H1 (cell line): Measurements from ENCODE around the gene MYL3. TPM values are rescaled to one million over a fixed set of nuclear protein-coding genes. Genes with fewer than 3 reads are reported as not detected.

ENCODE experiments used
- CTCF ChIA-PET: fragments of 300-600 bp; sonication (Branson Sonifier 250); formaldehyde crosslinking; loops from one replicate; lab custom pipeline; 2021; ENCODE audit not compliant: partially characterized antibody; lab: Charles Lee
- POLR2A ChIA-PET: fragments of 300-600 bp; sonication (Branson Sonifier 250); formaldehyde crosslinking; loops from one replicate; lab custom pipeline; 2021; ENCODE audit warnings: inconsistent platforms; ENCODE audit not compliant: partially characterized antibody; lab: Charles Lee
- DNase-seq, 2 experiments: peaks; one replicate each; pipeline versions ENCODE4 v3.0.0 to v3.0.0-alpha.2; 2010 to 2022; ENCODE audit warnings: low spot score in 2 of 2, low read depth in 1 of 2, mixed read lengths in 1 of 2
- FAIRE-seq: peaks from 2 replicates; lab custom pipeline; 2011; peaks lifted over from hg19 to GRCh38; lab: Jason Lieb, UNC
- H2AFZ ChIP-seq: 2 replicates; pipeline ENCODE4 v1.8.1; 2012; ENCODE audit warnings: low read length, inconsistent platforms
- H2AK5ac ChIP-seq: 2 replicates; pipeline ENCODE4 v1.6.1; 2013; ENCODE audit warnings: low read depth, low read length
- H2BK120ac ChIP-seq: replicated peaks from 2 replicates; pipeline ENCODE3; 2013; ENCODE audit warnings: low read depth, low read length, inconsistent platforms
- H2BK12ac ChIP-seq: 2 replicates; pipeline ENCODE4 v1.6.1; 2013; ENCODE audit warnings: low read depth, low read length
- H2BK15ac ChIP-seq: 2 replicates; pipeline ENCODE4 v1.6.1; 2013; ENCODE audit warnings: low read length
- H2BK20ac ChIP-seq: 2 replicates; pipeline ENCODE4 v1.6.1; 2013; ENCODE audit warnings: low read length
- H2BK5ac ChIP-seq: 2 replicates; pipeline ENCODE4 v1.6.1; 2013; ENCODE audit warnings: low read depth, low read length
- H3K14ac ChIP-seq: 2 replicates; pipeline ENCODE4 v1.6.1; 2013; ENCODE audit warnings: inconsistent platforms; ENCODE audit not compliant: insufficient read length
- H3K18ac ChIP-seq: 2 replicates; pipeline ENCODE4 v1.6.1; 2013; ENCODE audit warnings: low read length; ENCODE audit errors: extremely low read depth
- H3K23ac ChIP-seq: 2 replicates; pipeline ENCODE4 v1.6.1; 2013; ENCODE audit warnings: inconsistent platforms; ENCODE audit not compliant: insufficient read length
- H3K23me2 ChIP-seq: 2 replicates; pipeline ENCODE4 v1.6.1; 2013; ENCODE audit warnings: low read depth, low read length
- H3K27ac ChIP-seq: 2 replicates; pipeline ENCODE4 v1.6.1; 2011; ENCODE audit warnings: low read depth, low read length, inconsistent platforms
- H3K27me3 ChIP-seq, 4 experiments: replicated peaks in 1 of 4; 1 replicate in 1 of 4; 2 replicates in 3 of 4; pipeline versions ENCODE4 v1.6.1 to v1.8.1; 2011 to 2013; ENCODE audit warnings: low read length in 3 of 4, mild to moderate bottlenecking in 3 of 4, inconsistent platforms in 2 of 4, mixed read lengths in 2 of 4, moderate library complexity in 1 of 4; ENCODE audit not compliant: control insufficient read depth in 3 of 4, insufficient read depth in 3 of 4; ENCODE audit errors: extremely low read depth in 1 of 4
- H3K36me3 ChIP-seq, 4 experiments: 2 replicates each; pipeline versions ENCODE4 v1.6.1 to v1.8.1; 2011 to 2013; ENCODE audit warnings: mild to moderate bottlenecking in 4 of 4, low read length in 3 of 4, moderate library complexity in 2 of 4, control low read depth in 1 of 4, inconsistent platforms in 1 of 4; ENCODE audit not compliant: insufficient read depth in 4 of 4, control insufficient read depth in 2 of 4
- H3K4ac ChIP-seq: replicated peaks from 2 replicates; pipeline ENCODE3; 2013; ENCODE audit warnings: low read length, low read depth, mixed read lengths, inconsistent platforms; ENCODE audit not compliant: insufficient read length
- H3K4me1 ChIP-seq, 4 experiments: replicated peaks in 1 of 4; 1 replicate in 1 of 4; 2 replicates in 3 of 4; pipeline versions ENCODE4 v1.6.1 to v1.8.1; 2011 to 2013; ENCODE audit warnings: low read length in 3 of 4, inconsistent platforms in 2 of 4, mixed read lengths in 1 of 4; ENCODE audit not compliant: insufficient read depth in 4 of 4, control insufficient read depth in 3 of 4
- H3K4me2 ChIP-seq, 2 experiments: 2 replicates each; pipeline versions ENCODE4 v1.6.1 to v1.8.1; 2011 to 2013; ENCODE audit warnings: low read depth in 2 of 2, low read length in 2 of 2, control low read depth in 1 of 2, inconsistent platforms in 1 of 2, mild to moderate bottlenecking in 1 of 2; ENCODE audit not compliant: insufficient read depth in 1 of 2
- H3K4me3 ChIP-seq, 4 experiments: fragments of 200-600, 300-600 bp in 1 of 4; sonication (generic), shearing (Covaris generic), sonication (Bioruptor Twin) in 1 of 4; 2 replicates each; pipeline versions ENCODE4 v1.5.1 to v1.8.1; 2011 to 2016; ENCODE audit warnings: low read length in 4 of 4, low read depth in 3 of 4, control low read depth in 2 of 4, inconsistent platforms in 2 of 4, mild to moderate bottlenecking in 2 of 4, mixed read lengths in 1 of 4, moderate library complexity in 1 of 4; ENCODE audit not compliant: insufficient read depth in 2 of 4; ENCODE audit errors: extremely low read depth in 1 of 4
- H3K56ac ChIP-seq: replicated peaks from 2 replicates; pipeline ENCODE3; 2013; ENCODE audit warnings: low read depth, mild to moderate bottlenecking, mixed read lengths, low read length, inconsistent platforms; ENCODE audit not compliant: insufficient read length
- H3K79me1 ChIP-seq: 2 replicates; pipeline ENCODE4 v1.6.1; 2013; ENCODE audit warnings: low read depth, low read length, control low read depth
- H3K79me2 ChIP-seq, 2 experiments: 2 replicates each; pipeline versions ENCODE4 v1.6.1 to v1.8.1; 2012 to 2013; ENCODE audit warnings: low read length in 2 of 2, mild to moderate bottlenecking in 2 of 2, inconsistent platforms in 1 of 2; ENCODE audit not compliant: insufficient read depth in 2 of 2, control insufficient read depth in 1 of 2
- H3K9ac ChIP-seq, 4 experiments: replicated peaks in 1 of 4; 1 replicate in 1 of 4; 2 replicates in 3 of 4; pipeline versions ENCODE4 v1.6.1 to v1.8.1; 2011 to 2013; ENCODE audit warnings: low read depth in 3 of 4, low read length in 3 of 4, control low read depth in 2 of 4, mild to moderate bottlenecking in 2 of 4, moderate library complexity in 2 of 4, inconsistent platforms in 1 of 4; ENCODE audit errors: extremely low read depth in 1 of 4
- H3K9me3 ChIP-seq, 2 experiments: 2 replicates each; pipeline versions ENCODE4 v1.6.1 to v1.8.1; 2012 to 2013; ENCODE audit warnings: mild to moderate bottlenecking in 2 of 2, moderate library complexity in 2 of 2, control low read depth in 1 of 2, inconsistent platforms in 1 of 2, low read depth in 1 of 2, low read length in 1 of 2, mixed read lengths in 1 of 2; ENCODE audit not compliant: insufficient read depth in 2 of 2
- H4K20me1 ChIP-seq, 2 experiments: replicated peaks in 1 of 2; 2 replicates each; pipeline versions ENCODE3 to v1.8.1; 2011 to 2013; ENCODE audit warnings: inconsistent platforms in 2 of 2, low read length in 2 of 2, mild to moderate bottlenecking in 1 of 2; ENCODE audit not compliant: insufficient read depth in 2 of 2, control insufficient read depth in 1 of 2
- H4K5ac ChIP-seq: 2 replicates; pipeline ENCODE4 v1.6.1; 2013; ENCODE audit warnings: low read length, low read depth, mixed read lengths, inconsistent platforms; ENCODE audit not compliant: insufficient read length
- H4K8ac ChIP-seq: 2 replicates; pipeline ENCODE4 v1.8.0; 2013; ENCODE audit warnings: mild to moderate bottlenecking, moderate library complexity, low read length, inconsistent platforms; ENCODE audit not compliant: insufficient read depth; ENCODE audit errors: extremely low read depth
- H4K91ac ChIP-seq: replicated peaks from 2 replicates; pipeline ENCODE3; 2013; ENCODE audit warnings: low read length, mixed read lengths, inconsistent platforms; ENCODE audit not compliant: insufficient read length
- BACH1 ChIP-seq: IDR thresholded peaks from 2 replicates; pipeline ENCODE4 v1.6.1; 2012; ENCODE audit warnings: low read length, improper control_type of control experiment
- GABPA ChIP-seq: IDR thresholded peaks from 2 replicates; pipeline ENCODE4 v1.6.1; 2011; ENCODE audit warnings: mild to moderate bottlenecking, low read length, moderate library complexity, borderline replicate concordance; ENCODE audit not compliant: insufficient read depth
- MAX ChIP-seq: IDR thresholded peaks from 2 replicates; pipeline ENCODE4 v1.6.1; 2012; ENCODE audit warnings: inconsistent platforms
- NANOG ChIP-seq: IDR thresholded peaks from 2 replicates; pipeline ENCODE4 v1.6.1; 2011; ENCODE audit warnings: low read length, low read depth, mild to moderate bottlenecking, inconsistent platforms; ENCODE audit not compliant: insufficient read depth, poor library complexity, severe bottlenecking
- SAP30 ChIP-seq: fragments of 300-600 bp; sonication (generic); IDR thresholded peaks from 2 replicates; pipeline ENCODE4 v1.7.1; 2012; ENCODE audit warnings: low read length, moderate library complexity, mild to moderate bottlenecking, inconsistent platforms; ENCODE audit not compliant: insufficient read depth, insufficient replicate concordance
- SIRT6 ChIP-seq: IDR thresholded peaks from one replicate; pipeline ENCODE4 v1.7.1; 2012; ENCODE audit warnings: low read length, inconsistent platforms
- TEAD4 ChIP-seq: IDR thresholded peaks from 2 replicates; pipeline ENCODE4 v1.6.1; 2012; ENCODE audit warnings: low read depth, low read length, inconsistent platforms, mixed read lengths
- YY1 ChIP-seq: IDR thresholded peaks from 2 replicates; pipeline ENCODE4 v1.6.1; 2011; ENCODE audit warnings: low read depth, mild to moderate bottlenecking, low read length
- ZNF274 ChIP-seq: IDR thresholded peaks from 2 replicates; pipeline ENCODE4 v1.7.0; 2012; ENCODE audit warnings: low read length, borderline replicate concordance; ENCODE audit errors: extremely low read depth
- WGBS, 2 experiments: shearing (Covaris generic) in 1 of 2; methylation state at CpG; one replicate each; pipeline versions ENCODE4 v1.1.6 to v1.1.7; 2013 to 2015; ENCODE audit warnings: low lambda C conversion rate in 2 of 2, mixed read lengths in 2 of 2, inconsistent platforms in 1 of 2, low coverage in 1 of 2, missing lambda C conversion rate in 1 of 2; ENCODE audit not compliant: insufficient replicate concordance in 2 of 2, insufficient coverage in 1 of 2, insufficient read length in 1 of 2; ENCODE audit errors: extremely low coverage in 1 of 2, missing lambda C conversion rate in 1 of 2; 5-methylcytosine and 5-hydroxymethylcytosine counted together
- polyA plus RNA-seq, 7 experiments: library from polyadenylated mRNA; depleted of rRNA in 3 of 7; stranded (reverse) in 5 of 7; unstranded in 2 of 7; fragments of >200 nt in 5 of 7; fragments of 200-250 nt in 2 of 7; gene quantifications; 1 replicate in 5 of 7; 2 replicates in 1 of 7; 4 replicates in 1 of 7; pipeline versions ENCODE4 v1.2.1 to v1.2.3, GENCODE V29; 2011 to 2013; ENCODE audit warnings: missing spikeins in 2 of 7, mixed read lengths in 2 of 7
- total RNA-seq: library from RNA; stranded (reverse); fragmentation: NEBNext Ultra II Directional; extraction: Animal tissue kit (Norgen Biotek cat#: 25700); gene quantifications from 2 replicates; pipeline ENCODE4 v1.2.1, GENCODE V29; 2021

MYL3 gene
- total and polyA plus RNA-seq, 2 of the 8 experiments (the other 6 are each of a cell fraction or from before 2014, with no cell fraction given): 0.06 TPM; not detected in 1

DNA sequence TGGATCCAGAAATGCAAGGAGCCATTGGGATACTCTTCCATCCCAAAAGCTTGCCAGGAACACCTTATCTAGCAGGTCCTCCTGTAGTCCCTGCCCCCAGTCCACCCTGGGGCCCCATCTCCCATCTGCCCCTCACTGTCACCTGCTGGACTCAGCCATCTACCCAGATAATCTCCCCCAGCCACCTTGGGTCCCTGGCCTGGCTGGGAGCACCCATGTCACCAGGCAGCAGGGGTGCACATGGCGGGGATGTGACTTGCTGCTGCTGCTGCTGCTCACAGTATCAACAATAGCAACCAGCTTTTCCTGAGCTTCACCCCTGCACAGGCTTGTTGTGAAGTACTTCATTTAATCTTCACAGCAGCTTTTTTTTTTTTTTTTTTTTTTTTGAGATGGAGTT, 26.9 kb upstream of the MYL3 start:
- H4K20me1 ChIP-seq: peaks cover 0 to 5% of the 10 kb centered on the region in 2 experiments
- FAIRE-seq: no peak
- no peak overlapping the region for H2BK15ac ChIP-seq

More for the DNA sequence above, 26.9 kb upstream of the MYL3 start:
- CTCF ChIA-PET: interaction anchor here (0.5 to 13.3 kb wide), 13 partner anchors 8 to 614 kb away, joined by 3 to 91 read pairs (median 4); partner anchors contain the start of gene PTH1R
- H4K8ac ChIP-seq: no peak overlapping the region
- H3K36me3 ChIP-seq: no peaks in the 10 kb centered on the region
- no peak overlapping the region for H3K4ac ChIP-seq
- H4K91ac ChIP-seq: no peak overlapping the region
- no peak overlapping the region for H2BK12ac ChIP-seq
- no peaks in the 10 kb centered on the region for H3K79me2 ChIP-seq
- no peak overlapping the region for H3K56ac ChIP-seq
- H3K4me1 ChIP-seq: peaks cover 4 to 22% (median 17%) of the 10 kb centered on the region in 4 experiments
- H3K79me1 ChIP-seq: no peaks in the 10 kb centered on the region
- no peak overlapping the region for H3K23ac ChIP-seq
- peaks cover 4% of the 10 kb centered on the region; the same call in 1 of the 2 replicates for H3K23me2 ChIP-seq
- TF ChIP-seq MAX (no peak), SIRT6 (no peak), ZNF274 (no peak), NANOG (no peak), GABPA (no peak), BACH1 (no peak), TEAD4 (no peak), YY1 (no peak), SAP30 (no peak)
- no peak overlapping the region for H3K27ac ChIP-seq
- no peak overlapping the region for H2BK20ac ChIP-seq
- no peak overlapping the region for H2AFZ ChIP-seq
- no peak overlapping the region for H3K14ac ChIP-seq
- H4K5ac ChIP-seq: no peak overlapping the region
- H3K27me3 ChIP-seq: peaks cover 25 to 76% (median 62%) of the 10 kb centered on the region in 4 experiments
- H2BK120ac ChIP-seq: no peak overlapping the region
- H3K4me2 ChIP-seq: no peak overlapping the region
- H2AK5ac ChIP-seq: no peak overlapping the region
- no peak overlapping the region for H3K9ac ChIP-seq
- H3K9me3 ChIP-seq: no peaks in the 10 kb centered on the region
- POLR2A ChIA-PET: interaction anchor here (1.0 kb wide), 1 partner anchor 10 kb away, joined by 4 read pairs; no protein-coding TSS in a partner anchor
- no peak overlapping the region for H3K18ac ChIP-seq
- H3K4me3 ChIP-seq: no peak overlapping the region
- no peak for DNase-seq
- no peak overlapping the region for H2BK5ac ChIP-seq
- WGBS, 2 experiments: 93% methylated on average over 1 of the region's 1 CpG; no CpG with 5 or more reads in 1 of the 2 experiments
